T-helper 17 cell (primary cell): ENCODE data around the gene ITGB8. TPM values are rescaled to one million over a fixed set of nuclear protein-coding genes. Genes with fewer than 3 reads are reported as not detected.
"Not testable (repeated sequence)": the region's sequence is repeated elsewhere in the genome, so short reads cannot be mapped to it uniquely, and the experiment has no call there.

ENCODE experiments used
- ATAC-seq: fragments of 150-1000 bp; cut with Tn5 transposase; 2 replicates; pipeline ENCODE4 v1.10.0; 2021; ENCODE audit warnings: mild to moderate bottlenecking, moderate library complexity
- DNase-seq, 3 donors: peaks; one replicate each; pipeline versions ENCODE4 v3.0.0 to v3.0.0-alpha.2; 2020 to 2021
- H3K9me3 ChIP-seq: one replicate; pipeline ENCODE4 v1.7.0; 2013; ENCODE audit warnings: low read length, mild to moderate bottlenecking; ENCODE audit not compliant: control insufficient read depth, poor library complexity, severe bottlenecking
- H3K27ac Mint-ChIP-seq: one replicate; pipeline ENCODE4 v1.8.0; 2022; ENCODE audit warnings: mild to moderate bottlenecking, moderate library complexity, mixed read lengths
- H3K27me3 Mint-ChIP-seq: one replicate; pipeline ENCODE4 v1.8.0; 2022; ENCODE audit warnings: mixed read lengths
- H3K36me3 Mint-ChIP-seq: one replicate; pipeline ENCODE4 v1.8.0; 2022; ENCODE audit warnings: low read depth, mixed read lengths
- H3K4me1 Mint-ChIP-seq: one replicate; pipeline ENCODE4 v1.8.0; 2022; ENCODE audit warnings: mild to moderate bottlenecking, mixed read lengths
- H3K4me3 Mint-ChIP-seq: one replicate; pipeline ENCODE4 v1.8.0; 2022; ENCODE audit warnings: mild to moderate bottlenecking, moderate library complexity, mixed read lengths
- total RNA-seq, 4 donors: library from RNA in 2 of 4; stranded (reverse) in 2 of 4; gene quantifications; one replicate each; pipeline ENCODE4 v1.2.3 and lab custom pipeline; 2022 to 2026

ITGB8 gene
- total RNA-seq, 2 donors from 2014 or later, result 0.23 to 0.37 TPM

- Mint-ChIP-seq H3K36me3 (no peaks in the 10 kb centered on the region), H3K27me3 (no peaks in the 10 kb centered on the region), H3K4me1 (peaks cover 2% of the 10 kb centered on the region), H3K4me3 (no peak overlapping the region), H3K27ac (no peak overlapping the region)
- H3K9me3 ChIP-seq, result no peaks in the 10 kb centered on the region
- DNase-seq (no peak), ATAC-seq (no peak)
Measured at GRCh38 chr7:20299647-20300312, 30.9 kb upstream of the ITGB8 start.

DNA sequence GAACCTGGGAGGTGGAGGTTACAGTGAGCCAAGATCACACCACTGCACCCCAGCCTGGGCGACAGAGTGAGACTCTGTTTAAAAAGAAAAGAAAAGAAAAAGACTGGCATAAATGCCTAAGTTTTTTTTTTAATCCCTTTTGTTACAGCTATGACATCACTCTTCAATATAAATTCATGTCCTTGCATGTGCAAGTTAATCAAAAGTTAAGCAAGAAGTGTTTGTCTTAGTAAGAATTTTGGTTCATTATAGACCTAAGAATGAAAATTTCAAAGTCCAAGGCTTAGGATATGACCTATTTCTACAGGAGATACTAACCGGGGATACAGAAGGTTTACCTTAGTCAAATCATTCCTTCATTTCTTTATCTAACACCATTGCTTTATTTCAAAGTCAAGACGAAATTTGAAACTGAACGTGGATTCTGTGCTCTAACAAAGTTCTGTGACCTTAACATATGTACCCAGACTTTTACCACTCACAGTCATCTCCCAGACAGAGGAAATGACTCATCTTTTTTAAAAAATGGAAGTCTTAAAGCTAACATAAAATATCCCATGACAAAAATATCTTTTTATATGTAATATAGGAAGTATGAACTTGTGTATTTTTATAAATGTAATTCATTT, 29.3 kb upstream of the ITGB8 start:
- ATAC-seq (no peak), DNase-seq (no peak)
- Mint-ChIP-seq H3K4me3 (no peak overlapping the region), H3K27ac (no peak overlapping the region), H3K4me1 (peaks cover 2% of the 10 kb centered on the region), H3K36me3 (no peaks in the 10 kb centered on the region), H3K27me3 (no peaks in the 10 kb centered on the region)
- no peaks in the 10 kb centered on the region for H3K9me3 ChIP-seq

GRCh38 chr7:20302300-20302699, 28.4 kb upstream of the ITGB8 start:
- H3K4me3 Mint-ChIP-seq, H3K36me3 Mint-ChIP-seq, H3K9me3 ChIP-seq, H3K27me3 Mint-ChIP-seq, H3K27ac Mint-ChIP-seq, H3K4me1 Mint-ChIP-seq, DNase-seq, ATAC-seq: not testable (repeated sequence)

- H3K27me3 Mint-ChIP-seq, result no peaks in the 10 kb centered on the region
- no peaks in the 10 kb centered on the region for H3K9me3 ChIP-seq
- H3K4me1 Mint-ChIP-seq, result peaks cover 2% of the 10 kb centered on the region
- no peak for DNase-seq
- H3K27ac Mint-ChIP-seq, result no peak overlapping the region
- H3K4me3 Mint-ChIP-seq, result no peak overlapping the region
- no peak for ATAC-seq
- H3K36me3 Mint-ChIP-seq, result no peaks in the 10 kb centered on the region
Measured at GRCh38 chr7:20302891-20303290, 27.8 kb upstream of the ITGB8 start.

- H3K4me3 Mint-ChIP-seq, result no peak overlapping the region
- H3K9me3 ChIP-seq, result no peaks in the 10 kb centered on the region
- ATAC-seq (no peak), DNase-seq (no peak)
- H3K27me3 Mint-ChIP-seq, result no peaks in the 10 kb centered on the region
- no peak overlapping the region for H3K27ac Mint-ChIP-seq
- H3K36me3 Mint-ChIP-seq, result no peaks in the 10 kb centered on the region
- H3K4me1 Mint-ChIP-seq, result peaks cover 2% of the 10 kb centered on the region
Measured at GRCh38 chr7:20304366-20304765, 26.3 kb upstream of the ITGB8 start.

DNA sequence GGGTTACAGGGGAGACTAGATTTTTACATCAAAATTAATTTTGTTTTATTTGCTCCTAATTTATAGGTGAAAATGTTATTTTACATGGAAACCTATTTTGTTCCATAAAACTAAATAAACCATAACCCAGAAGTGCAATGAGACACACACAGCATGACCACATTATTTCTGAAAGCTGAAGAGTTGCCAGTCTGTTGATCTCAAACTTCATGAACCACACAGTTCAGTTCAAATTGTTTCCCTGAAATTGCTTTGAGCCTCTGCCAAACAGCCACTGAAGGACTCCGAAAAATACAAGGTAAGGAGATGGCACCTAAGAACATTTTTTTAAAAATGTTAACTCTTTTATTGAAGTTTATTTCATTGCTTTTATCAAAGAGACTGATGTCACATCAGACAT, 25.0 kb upstream of the ITGB8 start:
- DNase-seq (no peak), ATAC-seq (no peak)
- Mint-ChIP-seq H3K4me3 (no peak overlapping the region), H3K27ac (no peak overlapping the region), H3K4me1 (no peaks in the 10 kb centered on the region), H3K36me3 (no peaks in the 10 kb centered on the region), H3K27me3 (no peaks in the 10 kb centered on the region)
- H3K9me3 ChIP-seq, result no peaks in the 10 kb centered on the region

DNA sequence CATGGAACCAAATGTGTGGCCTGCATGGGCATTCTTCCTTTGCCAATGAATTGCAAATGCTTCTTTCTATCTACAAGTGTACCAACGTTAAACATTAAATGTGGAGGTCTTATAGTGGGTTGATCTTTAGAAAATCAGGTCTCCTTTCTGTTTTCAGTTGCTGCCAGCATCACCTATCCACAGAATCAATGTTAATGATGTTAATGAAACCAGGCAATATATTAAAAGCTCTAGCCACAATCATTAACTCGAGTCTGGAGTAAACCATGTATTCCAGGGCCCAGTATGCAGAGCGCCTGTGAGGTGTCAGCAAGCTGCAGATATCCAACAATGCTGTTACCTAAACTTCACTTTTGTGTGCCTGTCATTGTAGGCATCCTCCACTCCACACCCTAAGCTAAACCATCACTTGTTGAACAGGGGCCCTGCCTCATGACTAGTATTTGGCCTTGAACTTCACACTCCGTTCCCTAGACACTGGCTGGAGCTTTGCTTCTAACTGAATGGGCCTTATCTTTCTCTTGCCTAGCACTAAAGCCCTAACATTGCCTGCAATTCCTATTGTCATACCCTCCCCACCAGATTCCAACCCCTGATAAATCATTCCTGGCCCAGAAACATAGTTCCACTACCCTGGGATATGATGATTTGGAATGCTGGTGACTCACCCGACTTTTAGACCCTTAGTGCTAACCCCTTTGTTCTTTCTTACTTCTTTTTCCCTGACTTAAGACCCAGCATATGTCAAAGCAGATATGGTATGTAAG, 24.3 kb upstream of the ITGB8 start:
- Mint-ChIP-seq H3K27ac (no peak overlapping the region), H3K4me1 (no peaks in the 10 kb centered on the region), H3K36me3 (no peaks in the 10 kb centered on the region), H3K4me3 (no peak overlapping the region), H3K27me3 (no peaks in the 10 kb centered on the region)
- DNase-seq (no peak), ATAC-seq (no peak)
- H3K9me3 ChIP-seq, result no peaks in the 10 kb centered on the region

DNA sequence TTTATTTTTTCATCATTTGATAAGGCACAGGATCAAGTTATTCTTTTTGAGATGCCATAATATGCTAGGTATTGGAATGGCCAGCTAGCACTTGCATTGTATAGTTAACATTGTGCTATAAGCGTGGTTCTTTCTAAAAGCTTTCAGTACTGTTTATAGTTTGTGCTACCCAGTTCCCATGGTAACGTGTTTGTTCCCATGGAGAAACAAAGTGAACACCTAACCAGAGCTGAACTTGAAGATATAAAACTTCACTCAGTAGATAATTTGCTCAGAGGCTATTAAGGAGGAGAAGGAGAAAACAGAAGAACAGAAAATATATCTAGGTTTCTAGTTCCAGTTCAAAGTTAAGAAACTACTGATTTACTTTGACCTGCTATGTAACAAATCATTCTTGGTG, 23.6 kb upstream of the ITGB8 start:
- Mint-ChIP-seq H3K4me1 (no peaks in the 10 kb centered on the region), H3K27ac (no peak overlapping the region), H3K4me3 (no peak overlapping the region), H3K36me3 (no peaks in the 10 kb centered on the region), H3K27me3 (no peaks in the 10 kb centered on the region)
- DNase-seq (no peak), ATAC-seq (no peak)
- H3K9me3 ChIP-seq, result no peaks in the 10 kb centered on the region

GRCh38 chr7:20307901-20308300, 22.8 kb upstream of the ITGB8 start:
- no peak for DNase-seq
- no peaks in the 10 kb centered on the region for H3K9me3 ChIP-seq
- Mint-ChIP-seq H3K4me1 (peaks cover 2% of the 10 kb centered on the region), H3K4me3 (no peak overlapping the region), H3K27ac (no peak overlapping the region), H3K36me3 (no peaks in the 10 kb centered on the region), H3K27me3 (no peaks in the 10 kb centered on the region)
- ATAC-seq, result no peak

DNA sequence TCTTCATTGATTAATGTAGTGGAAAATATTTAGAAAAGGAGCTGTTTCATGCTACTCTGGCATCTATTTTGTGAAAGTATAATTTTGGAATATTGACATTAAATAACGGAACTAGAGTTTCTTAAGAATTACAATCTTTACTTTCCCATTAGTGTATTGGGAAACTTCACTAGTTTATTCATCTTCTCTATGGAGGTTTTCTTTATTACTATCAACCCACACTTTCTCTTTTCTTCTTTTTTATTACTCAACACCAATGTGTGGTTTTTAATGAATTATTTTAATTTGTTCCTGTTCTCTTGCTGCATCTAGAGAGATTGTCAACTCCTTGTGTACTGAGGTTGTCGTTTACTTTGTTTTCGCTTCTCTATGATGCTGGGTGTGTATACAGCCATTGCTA, 20.4 kb upstream of the ITGB8 start:
- no peak overlapping the region for H3K27ac Mint-ChIP-seq
- H3K27me3 Mint-ChIP-seq, result no peaks in the 10 kb centered on the region
- ATAC-seq (no peak), DNase-seq (no peak)
- H3K4me1 Mint-ChIP-seq, result peaks cover 2% of the 10 kb centered on the region
- H3K36me3 Mint-ChIP-seq, result no peaks in the 10 kb centered on the region
- H3K9me3 ChIP-seq, result no peaks in the 10 kb centered on the region
- no peak overlapping the region for H3K4me3 Mint-ChIP-seq

DNA sequence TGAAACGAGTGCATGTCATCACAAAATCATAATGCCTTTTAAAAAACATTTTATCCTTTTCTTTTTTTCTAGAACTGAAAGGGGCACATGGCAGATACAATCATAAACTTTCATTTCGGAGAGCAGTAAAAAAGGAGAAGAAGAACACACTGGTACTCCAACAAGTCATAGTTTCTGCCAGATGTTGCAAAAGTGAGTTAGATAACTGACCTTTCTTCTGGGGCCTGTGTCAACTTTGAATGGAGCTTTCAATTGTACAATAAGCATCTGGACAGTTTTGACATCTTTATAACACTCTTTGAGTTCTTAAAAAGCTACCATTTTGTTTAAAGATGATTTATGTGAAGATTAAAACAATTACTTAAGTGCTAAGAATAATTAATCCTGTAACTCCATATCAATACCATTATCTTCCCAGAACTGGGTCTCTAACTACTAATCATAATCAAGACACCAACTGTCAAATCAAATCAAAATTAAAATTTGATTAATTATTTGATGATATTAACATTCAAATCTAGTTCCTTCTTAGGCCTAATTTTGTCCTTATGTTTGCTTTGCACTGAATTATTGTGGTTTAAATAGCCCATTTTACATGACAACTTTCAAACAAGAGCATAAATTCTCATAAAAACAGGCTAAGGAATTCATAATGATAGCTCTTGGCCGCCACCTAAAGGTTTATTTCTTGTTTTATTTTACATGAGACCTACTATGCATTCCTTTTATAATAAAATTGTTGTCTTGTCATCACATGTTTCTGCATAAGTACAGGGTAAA, 19.5 kb upstream of the ITGB8 start:
- Mint-ChIP-seq H3K36me3 (no peaks in the 10 kb centered on the region), H3K4me1 (peaks cover 2% of the 10 kb centered on the region), H3K27ac (no peak overlapping the region), H3K4me3 (no peak overlapping the region), H3K27me3 (no peaks in the 10 kb centered on the region)
- ATAC-seq (no peak), DNase-seq (no peak)
- no peaks in the 10 kb centered on the region for H3K9me3 ChIP-seq

- ATAC-seq (no peak), DNase-seq (no peak)
- Mint-ChIP-seq H3K4me1 (peaks cover 2% of the 10 kb centered on the region), H3K36me3 (no peaks in the 10 kb centered on the region), H3K27ac (no peak overlapping the region), H3K4me3 (no peak overlapping the region), H3K27me3 (no peaks in the 10 kb centered on the region)
- no peaks in the 10 kb centered on the region for H3K9me3 ChIP-seq
Measured at GRCh38 chr7:20311743-20312042, 19.0 kb upstream of the ITGB8 start.

DNA sequence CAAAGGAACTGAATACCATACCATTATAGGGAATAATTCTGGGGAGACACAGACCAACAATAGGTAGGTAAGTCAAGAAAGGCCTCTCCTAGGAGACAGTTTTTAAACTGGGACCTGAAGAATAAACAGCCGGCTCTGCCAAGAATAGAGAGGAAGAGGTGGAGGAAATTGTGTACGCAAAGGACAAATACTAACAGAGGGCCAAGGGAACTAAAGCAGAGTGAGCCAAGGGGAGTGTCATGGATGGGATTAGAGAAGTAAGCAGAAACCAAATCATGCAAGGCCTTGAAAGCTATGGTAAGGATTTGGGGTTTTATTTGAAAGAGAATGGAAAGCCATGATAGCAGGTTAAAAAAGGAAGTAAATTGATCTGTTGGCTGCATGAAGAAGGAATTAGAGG, 18.1 kb upstream of the ITGB8 start:
- Mint-ChIP-seq H3K4me1 (peaks cover 2% of the 10 kb centered on the region), H3K27ac (no peak overlapping the region), H3K4me3 (no peak overlapping the region), H3K36me3 (no peaks in the 10 kb centered on the region), H3K27me3 (no peaks in the 10 kb centered on the region)
- ATAC-seq (no peak), DNase-seq (no peak)
- H3K9me3 ChIP-seq, result no peaks in the 10 kb centered on the region
